GM12874 (cell line): Measurements from ENCODE around the gene ADAMTSL3.

Source experiments
- TF ChIP-seq, protein P1 (sequence below): IDR thresholded peaks from 2 replicates; pipeline ENCODE4 v1.5.1; 2011; ENCODE audit warnings: low read depth, mild to moderate bottlenecking, control low read depth, low read length, moderate library complexity; ENCODE audit not compliant: insufficient read depth

The ADAMTSL3 gene

DNA sequence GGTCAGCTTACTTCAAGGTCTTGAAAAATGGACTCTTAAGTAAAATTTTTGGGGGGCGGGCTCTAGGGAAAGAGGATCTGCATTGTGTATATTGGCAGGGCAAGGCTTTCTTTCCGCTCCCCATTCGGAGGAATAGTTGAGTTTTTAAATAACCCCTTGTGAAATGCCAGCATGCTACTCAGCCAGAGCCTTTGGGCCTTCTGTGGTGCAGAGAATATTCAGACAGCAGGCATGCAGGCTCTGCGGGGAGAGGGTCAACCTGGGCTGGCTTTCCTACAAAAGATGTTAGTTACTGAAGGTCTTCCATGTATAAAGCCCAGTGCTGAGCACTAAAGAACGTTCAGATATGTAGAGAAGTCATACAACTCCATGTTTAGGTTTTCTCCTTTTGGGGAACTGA lies 40.6 kb downstream of the ADAMTSL3 start:
- TF ChIP-seq, protein P1, sequence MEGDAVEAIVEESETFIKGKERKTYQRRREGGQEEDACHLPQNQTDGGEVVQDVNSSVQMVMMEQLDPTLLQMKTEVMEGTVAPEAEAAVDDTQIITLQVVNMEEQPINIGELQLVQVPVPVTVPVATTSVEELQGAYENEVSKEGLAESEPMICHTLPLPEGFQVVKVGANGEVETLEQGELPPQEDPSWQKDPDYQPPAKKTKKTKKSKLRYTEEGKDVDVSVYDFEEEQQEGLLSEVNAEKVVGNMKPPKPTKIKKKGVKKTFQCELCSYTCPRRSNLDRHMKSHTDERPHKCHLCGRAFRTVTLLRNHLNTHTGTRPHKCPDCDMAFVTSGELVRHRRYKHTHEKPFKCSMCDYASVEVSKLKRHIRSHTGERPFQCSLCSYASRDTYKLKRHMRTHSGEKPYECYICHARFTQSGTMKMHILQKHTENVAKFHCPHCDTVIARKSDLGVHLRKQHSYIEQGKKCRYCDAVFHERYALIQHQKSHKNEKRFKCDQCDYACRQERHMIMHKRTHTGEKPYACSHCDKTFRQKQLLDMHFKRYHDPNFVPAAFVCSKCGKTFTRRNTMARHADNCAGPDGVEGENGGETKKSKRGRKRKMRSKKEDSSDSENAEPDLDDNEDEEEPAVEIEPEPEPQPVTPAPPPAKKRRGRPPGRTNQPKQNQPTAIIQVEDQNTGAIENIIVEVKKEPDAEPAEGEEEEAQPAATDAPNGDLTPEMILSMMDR = no peak

DNA sequence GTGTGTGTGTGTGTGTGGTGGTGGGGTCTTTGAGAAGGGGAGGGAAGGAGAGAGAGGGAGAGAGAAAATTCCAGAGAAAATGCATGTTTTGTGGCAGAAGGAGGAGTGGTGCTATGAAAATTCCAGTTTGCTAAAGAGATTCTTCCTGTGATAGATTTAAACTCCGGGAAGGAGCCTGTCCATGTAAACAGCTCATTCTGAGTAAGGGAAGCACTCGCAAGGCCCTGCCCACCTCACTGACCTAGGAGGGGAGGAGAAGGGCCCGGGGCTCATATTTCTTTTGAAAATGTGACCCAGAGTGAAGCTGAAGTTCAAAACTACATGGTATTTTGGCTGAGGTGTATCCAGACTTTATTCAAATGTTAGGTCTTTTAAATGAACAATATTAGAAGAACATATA lies 41.3 kb downstream of the ADAMTSL3 start:
- TF ChIP-seq, protein P1 = no peak

DNA sequence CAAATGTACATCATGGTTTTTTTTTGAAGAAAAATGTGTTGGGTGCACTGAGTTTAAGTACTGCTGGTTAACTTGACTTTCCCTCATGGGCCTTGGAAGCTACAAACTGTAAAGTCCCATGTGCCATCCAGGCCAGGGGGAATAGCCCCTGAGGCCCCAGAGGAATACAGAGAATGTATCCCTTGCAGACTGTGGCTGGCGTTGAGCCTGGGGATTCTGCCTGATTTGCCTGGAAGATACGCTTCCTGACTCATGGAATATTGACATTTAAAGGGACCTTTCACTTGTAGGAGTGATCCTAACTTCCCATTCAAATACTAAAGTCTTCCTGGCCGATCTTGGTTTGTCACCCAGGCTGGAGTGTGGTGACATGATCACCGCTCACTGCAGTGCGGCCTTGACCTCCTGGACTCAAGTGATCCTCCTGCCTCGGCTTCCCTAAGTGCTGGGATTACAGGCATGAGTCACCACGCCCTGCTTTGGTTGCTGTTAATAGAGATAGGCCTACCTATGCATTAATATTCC lies 42.0 kb downstream of the ADAMTSL3 start:
- TF ChIP-seq, protein P1 = no peak

DNA sequence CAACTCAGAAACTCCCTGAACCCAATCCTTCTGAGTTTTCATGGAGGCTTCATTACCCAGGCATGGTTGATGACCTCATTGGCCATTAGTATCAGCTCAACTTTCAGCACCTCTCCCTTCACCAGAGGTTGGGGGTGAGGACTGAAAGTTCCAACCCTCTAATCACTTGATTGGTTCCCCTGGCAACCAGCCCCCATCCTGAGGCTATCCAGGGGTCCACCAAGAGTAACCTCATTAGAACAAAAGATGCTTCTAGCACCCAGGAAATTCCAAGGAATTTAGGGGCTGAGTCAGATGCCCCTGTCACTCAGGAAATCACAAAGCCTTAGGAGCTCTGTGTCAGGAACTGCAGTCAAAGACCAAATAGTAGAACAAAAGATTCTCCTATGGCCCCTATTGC lies 43.8 kb downstream of the ADAMTSL3 start:
- TF ChIP-seq, protein P1 = no peak

DNA sequence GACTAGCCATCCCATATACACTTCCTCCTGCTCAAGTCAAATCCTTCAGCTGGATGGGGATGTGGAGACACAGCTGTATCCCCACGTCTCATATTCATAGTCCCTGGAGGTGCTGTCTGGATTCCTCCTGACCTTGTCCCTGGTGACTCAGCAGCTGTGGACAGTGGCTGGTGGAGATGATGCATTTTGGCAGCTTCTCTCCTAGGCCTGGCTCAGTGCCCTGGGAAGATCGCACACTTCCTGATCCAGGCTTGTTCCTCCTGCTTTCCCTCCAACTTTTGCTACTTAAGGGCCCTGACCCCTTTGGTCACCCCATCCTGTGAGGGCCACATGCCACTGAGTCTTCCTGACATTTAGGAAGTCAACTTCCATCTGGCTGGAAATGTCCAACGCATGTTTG lies 44.4 kb downstream of the ADAMTSL3 start:
- TF ChIP-seq, protein P1 = no peak

DNA sequence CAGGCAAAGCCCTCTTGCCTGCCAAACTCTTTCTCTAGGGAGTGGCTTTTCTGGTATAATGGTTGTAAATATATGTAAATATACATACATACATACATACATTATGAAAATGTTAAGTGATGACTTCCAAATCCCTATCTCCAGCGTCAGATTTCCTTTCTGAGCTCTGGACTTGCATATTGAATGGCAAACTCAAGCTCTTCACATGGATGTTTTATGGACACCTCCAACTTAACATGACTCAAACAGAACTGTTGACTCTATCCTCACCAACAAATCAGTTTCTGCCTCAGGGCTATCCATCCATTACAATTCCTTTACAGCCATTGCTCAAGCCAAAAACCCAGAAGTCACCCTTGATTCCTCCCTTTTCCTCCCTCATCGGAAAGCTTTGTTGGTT lies 45.1 kb downstream of the ADAMTSL3 start:
- TF ChIP-seq, protein P1 = no peak

DNA sequence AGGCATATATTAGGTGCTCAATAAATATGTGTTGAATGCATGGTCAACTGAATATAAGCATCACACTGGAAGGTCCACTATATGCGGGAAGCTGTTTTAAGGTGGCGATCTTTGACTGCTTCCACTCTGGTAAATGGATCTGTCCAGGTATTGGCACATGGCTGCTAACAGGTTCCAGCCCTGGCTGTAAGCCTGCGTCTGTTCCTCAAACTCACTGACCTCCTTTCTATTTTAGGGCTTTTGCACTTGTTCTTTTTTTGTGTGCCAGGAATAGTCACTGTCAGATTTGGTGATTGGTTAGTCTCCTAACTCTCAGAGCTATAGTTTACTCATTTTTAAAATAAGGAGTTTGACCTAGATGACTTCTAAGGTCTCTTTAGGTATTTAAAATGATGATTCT lies 46.2 kb downstream of the ADAMTSL3 start:
- TF ChIP-seq, protein P1 = no peak
